Jurkat, Clone E6-1 (cell line): ENCODE results near the gene SELP.
A peak's percentile ranks its signal among the peaks of the same experiment; 100 is the strongest.

Source experiments
- DNase-seq: peaks from one replicate; pipeline ENCODE4 v3.0.0-alpha.2; 2011; ENCODE audit warnings: low read depth, low spot score
- H3K4me3 ChIP-seq: 2 replicates; pipeline ENCODE4 v1.5.1; 2011; ENCODE audit warnings: mild to moderate bottlenecking, low read length, control low read depth, moderate library complexity

SELP gene

GRCh38 chr1:169624122-169624521, 5.8 kb downstream of the SELP start:
- H3K4me3 ChIP-seq, result no peak overlapping the region
- DNase-seq, result no peak

GRCh38 chr1:169623132-169623926, 6.6 kb downstream of the SELP start:
- no peak for DNase-seq
- no peak overlapping the region for H3K4me3 ChIP-seq

DNA sequence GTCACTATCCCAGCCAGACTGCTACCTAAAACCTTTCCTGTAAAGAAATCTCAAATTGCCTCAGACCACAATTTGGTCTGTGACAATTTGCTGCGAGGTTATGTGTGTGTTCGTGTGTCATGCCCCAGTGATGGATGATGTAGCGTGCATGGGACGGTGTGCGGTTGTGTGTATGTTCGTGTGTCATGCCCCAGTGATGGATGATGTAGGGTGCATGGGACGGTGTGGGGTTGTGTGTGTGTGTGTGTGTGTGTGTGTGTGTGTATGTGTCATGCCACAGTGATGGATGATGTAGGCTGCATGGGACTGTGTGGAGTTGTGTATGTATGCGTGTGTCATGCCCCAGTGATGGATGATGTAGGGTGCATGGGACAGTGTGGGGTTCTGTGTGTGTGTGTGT, 9.4 kb downstream of the SELP start:
- DNase-seq, result no peak
- no peak overlapping the region for H3K4me3 ChIP-seq

GRCh38 chr1:169618367-169618766, 11.6 kb downstream of the SELP start:
- DNase-seq, result no peak

GRCh38 chr1:169615803-169616202, 14.1 kb downstream of the SELP start:
- DNase-seq, result no peak
- no peak overlapping the region for H3K4me3 ChIP-seq

More at GRCh38 chr1:169618367-169618766, 11.6 kb downstream of the SELP start:
- no peak overlapping the region for H3K4me3 ChIP-seq

GRCh38 chr1:169610858-169611257, 19.1 kb downstream of the SELP start:
- H3K4me3 ChIP-seq, result no peak overlapping the region

GRCh38 chr1:169610108-169610507, 19.8 kb downstream of the SELP start:
- H3K4me3 ChIP-seq, result no peak overlapping the region
- no peak for DNase-seq

More at GRCh38 chr1:169610858-169611257, 19.1 kb downstream of the SELP start:
- DNase-seq, result no peak

DNA sequence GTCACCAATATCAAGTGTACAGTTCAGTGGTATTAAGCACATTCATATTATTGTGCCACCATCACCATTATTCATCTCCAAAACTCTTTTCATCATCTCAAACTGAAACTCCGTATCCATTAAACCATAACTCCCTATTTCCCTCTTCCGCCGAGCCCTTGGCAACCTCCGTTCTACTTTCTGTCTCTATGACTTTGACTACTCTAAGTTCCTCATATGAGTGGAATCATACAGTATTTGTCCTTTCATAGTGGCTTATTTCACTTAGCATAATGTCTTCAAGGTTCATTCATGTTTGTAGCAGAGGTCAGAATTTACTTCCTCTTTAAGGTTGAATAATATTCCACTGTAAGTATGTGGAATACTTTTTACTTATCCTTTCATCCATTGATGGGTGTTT, 21.7 kb downstream of the SELP start:
- no peak overlapping the region for H3K4me3 ChIP-seq
- DNase-seq, result no peak

- peak; percentile 96 for DNase-seq
- H3K4me3 ChIP-seq, result no peak overlapping the region; the same call in 1 of the 2 replicates
These were observed 25.0 kb downstream of the SELP start for GRCh38 chr1:169604781-169605560.

DNA sequence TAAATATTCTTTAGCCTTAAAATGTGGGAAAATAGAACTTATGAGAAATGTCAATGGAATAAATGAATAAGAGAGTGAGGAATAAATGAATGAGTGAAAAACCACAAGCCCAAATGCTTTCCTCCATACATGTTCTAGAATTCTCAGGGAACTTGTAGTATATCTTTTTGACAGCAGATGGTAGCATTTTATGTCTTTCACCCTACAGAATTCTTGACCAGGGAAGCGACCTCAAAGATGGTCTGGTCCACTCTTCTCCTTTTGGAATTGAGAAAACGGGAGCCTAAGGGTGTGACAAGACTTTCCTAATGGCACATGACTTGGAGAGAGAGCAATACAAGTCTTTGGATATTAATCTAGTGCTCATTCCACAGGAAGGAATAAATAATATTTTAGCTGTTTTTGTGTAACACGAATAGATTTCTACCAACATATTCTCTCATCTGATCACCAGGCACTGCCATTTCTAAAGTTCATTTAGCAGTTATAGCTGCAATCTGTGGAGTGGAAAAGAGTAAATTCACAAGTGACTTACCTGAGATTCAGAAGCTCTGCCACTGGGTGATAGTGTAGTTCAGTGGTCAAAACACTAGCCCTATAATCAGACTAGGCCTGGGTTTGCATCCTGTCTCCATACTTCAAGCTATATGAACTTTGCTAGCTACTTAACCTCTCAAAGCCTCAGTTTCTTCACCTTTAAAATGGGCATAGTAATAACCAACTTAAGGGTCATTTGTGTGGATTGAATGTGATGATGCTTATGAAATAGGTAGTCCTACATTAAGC, 28.6 kb downstream of the SELP start:
- DNase-seq, result no peak
- no peak overlapping the region for H3K4me3 ChIP-seq

DNA sequence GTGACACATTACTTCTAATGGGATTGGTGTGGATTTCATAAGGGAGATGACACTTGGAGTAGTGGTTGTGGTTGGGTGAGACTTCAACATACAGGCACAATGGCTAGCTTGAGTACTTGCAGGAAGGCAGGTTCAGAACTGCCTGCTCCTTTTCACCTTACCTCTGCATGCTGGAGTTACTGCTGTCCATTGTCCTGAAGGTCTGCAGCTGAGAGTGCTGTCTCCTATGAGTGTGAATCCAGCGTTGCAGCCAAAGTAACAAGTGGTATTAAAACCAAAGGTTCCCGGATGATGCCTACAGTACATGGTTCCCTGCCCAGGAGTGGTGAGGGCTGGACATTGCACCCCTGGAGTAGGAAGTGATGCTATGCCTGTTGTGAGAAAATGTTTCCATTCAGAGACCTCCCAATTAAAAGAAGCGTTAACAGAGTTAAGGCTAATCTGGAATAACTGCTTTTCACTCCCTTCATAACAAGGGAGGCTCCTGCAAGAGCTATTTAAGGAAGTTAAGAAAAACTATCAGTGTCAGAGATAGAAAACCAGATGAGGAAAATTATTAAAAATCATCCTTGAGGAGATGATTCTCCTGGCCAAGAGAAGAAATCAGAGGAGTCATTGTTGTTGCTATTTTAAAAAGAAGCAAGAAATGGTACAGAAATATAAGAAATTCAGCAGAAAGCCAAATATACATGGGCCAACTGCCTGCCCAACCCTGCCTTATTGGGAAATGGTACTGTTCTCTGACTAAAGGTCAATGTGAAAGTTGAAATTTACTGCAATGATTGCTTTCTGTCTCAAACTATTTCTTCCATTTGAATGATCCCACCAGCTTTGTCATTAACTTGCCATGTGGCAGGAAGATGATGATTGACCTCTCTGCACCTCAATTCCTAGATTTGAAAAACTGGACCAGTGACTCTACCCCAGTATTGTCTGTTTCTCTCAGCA, 33.9 kb downstream of the SELP start:
- no peak overlapping the region for H3K4me3 ChIP-seq
- peak; percentile 41 for DNase-seq

GRCh38 chr1:169594391-169594790, 35.5 kb downstream of the SELP start:
- no peak overlapping the region for H3K4me3 ChIP-seq
- DNase-seq, result no peak

- H3K4me3 ChIP-seq, result no peak overlapping the region
- no peak for DNase-seq
These were observed 39.0 kb downstream of the SELP start for GRCh38 chr1:169590932-169591331.

GRCh38 chr1:169588785-169589485, 41.0 kb downstream of the SELP start:
- H3K4me3 ChIP-seq, result no peak overlapping the region
- DNase-seq, result no peak

DNA sequence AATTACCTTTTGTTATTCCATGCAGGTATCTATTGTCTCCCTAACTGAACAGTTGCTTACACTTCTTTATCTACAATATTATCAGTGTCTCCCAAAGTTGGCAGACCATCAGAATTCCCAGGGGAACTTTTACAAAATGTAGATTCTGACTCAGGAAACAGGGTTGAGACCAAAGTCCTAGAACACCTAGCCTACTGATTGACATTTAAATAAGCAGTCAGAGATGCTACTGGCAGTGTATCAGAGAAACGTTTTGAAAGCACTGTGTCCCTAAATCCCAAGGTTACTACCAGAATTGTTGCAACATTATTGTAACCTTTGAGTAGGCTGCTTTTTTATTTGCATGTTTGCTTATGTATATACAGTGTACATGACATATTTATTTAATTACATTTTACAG, 41.8 kb downstream of the SELP start:
- DNase-seq, result no peak

DNA sequence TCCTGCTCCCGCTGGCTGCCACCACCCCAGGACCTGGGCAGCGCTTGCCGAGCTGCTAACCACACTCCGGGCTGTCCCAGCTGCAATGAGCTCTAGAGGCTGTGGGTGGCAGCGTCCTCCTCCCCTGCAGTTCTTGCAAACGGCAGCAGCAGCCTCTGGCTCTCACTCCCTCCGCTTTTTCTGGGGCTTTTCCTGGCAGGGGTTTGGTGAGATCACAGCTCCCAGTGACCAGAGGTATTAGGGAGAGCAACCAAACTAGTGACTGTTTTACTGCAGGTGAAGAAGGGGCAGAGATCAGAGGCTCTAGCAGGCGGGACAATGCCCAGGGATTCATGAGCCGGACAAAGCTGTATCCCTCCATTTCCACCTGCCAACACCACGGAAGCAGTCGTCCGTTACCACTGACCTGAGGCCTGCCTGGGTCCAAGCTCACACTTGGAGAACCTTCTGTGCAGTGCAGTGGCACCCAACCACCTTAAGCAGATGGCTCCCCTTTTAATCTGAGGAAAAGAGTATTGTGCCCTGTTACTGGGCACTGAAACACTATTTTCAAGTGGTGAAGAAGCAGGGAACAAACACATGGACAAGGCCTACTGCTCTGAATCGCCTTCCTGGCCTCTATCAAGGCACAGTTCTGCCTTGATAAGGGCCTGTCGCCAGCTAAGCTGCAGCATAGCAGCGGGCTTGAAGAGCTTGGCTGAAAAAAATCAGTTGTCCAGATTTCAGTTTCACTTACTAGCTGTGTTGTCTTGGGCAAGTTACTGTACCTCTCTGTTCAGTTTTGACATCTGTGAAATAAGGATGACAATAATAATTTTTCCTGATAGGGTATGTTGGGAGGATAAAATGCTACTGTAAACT, 43.3 kb downstream of the SELP start, which contains the start of gene F5:
TSS of gene F5 (minus strand) at position 87 of the 861 bp plus-strand sequence. CDS start 95 bp downstream, outside the sequence.
- H3K4me3 ChIP-seq, result peak within 1 kb of the TSS; percentile 11; the same call in 1 of the 2 replicates
- DNase-seq, result peak; percentile 65

More for the DNA sequence above, 41.8 kb downstream of the SELP start:
- no peak overlapping the region for H3K4me3 ChIP-seq

DNA sequence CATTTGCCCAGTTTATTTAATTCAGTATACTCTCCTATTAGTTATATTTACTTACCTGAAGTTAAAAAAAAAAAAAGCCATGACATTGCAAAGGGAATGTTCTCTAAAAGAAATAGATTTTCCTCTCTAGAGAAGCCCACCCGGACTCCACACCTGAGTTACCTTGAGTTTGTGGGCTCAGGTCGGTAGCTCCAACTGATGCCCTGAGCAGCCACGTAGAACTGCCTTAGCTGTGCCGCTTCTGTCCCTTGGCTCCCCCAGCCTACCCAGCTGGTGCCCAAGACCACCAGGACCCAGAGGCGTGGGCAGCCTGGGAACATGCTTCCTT, 43.9 kb downstream of the SELP start:
- DNase-seq, result no peak
- peak overlapping the region; percentile 11; the same call in 1 of the 2 replicates for H3K4me3 ChIP-seq
